HG03103 (cell line): Measurements from ENCODE around the gene MOB4.
"Not testable (repeated sequence)": the region's sequence is repeated elsewhere in the genome, so short reads cannot be mapped to it uniquely, and the experiment has no call there.

ENCODE experiments used
- ATAC-seq: cut with Tn5 transposase; IDR thresholded peaks from one replicate; pipeline ENCODE4 v1.9.1; 2021; ENCODE audit warnings: low read depth; ENCODE audit not compliant: unreplicated experiment

The MOB4 gene

DNA sequence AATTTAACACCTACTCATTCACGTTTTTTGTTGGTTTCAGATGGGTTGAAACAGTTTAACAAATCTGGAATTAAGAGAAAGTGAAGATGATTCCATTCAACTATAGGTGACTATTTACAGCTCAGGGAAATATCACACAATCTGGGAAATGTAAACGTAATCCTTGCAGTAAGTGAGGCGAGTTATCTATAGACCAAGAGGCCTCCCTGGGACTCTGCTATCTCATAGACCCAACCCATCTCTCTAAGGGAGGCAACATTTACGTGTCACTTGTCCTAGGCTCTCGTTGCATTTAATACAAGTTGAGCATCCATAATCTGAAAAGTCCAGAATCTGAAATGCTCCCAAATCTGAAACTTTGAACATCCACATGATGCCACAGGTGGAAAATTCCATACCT, 2.0 kb upstream of the MOB4 start:
- no peak for ATAC-seq

DNA sequence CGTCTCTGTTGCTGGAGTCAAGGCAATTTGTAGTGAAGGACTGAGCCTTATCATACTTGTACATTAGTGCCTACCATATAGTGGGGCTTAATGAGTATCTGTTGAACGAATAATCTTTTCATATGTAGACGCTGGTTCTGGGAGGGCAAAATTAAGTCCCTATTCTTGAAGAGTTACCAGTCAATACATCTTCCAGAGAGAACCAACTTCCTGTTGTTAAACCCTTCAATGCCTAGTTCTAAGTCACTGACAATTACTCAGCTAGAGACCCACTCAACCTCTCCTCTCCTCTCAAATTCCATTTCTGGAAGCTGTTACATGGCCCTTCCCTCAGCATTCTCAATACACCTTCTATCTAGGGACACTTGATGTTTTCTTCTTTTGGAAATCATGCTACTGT, 1.1 kb upstream of the MOB4 start:
- ATAC-seq, result no peak

DNA sequence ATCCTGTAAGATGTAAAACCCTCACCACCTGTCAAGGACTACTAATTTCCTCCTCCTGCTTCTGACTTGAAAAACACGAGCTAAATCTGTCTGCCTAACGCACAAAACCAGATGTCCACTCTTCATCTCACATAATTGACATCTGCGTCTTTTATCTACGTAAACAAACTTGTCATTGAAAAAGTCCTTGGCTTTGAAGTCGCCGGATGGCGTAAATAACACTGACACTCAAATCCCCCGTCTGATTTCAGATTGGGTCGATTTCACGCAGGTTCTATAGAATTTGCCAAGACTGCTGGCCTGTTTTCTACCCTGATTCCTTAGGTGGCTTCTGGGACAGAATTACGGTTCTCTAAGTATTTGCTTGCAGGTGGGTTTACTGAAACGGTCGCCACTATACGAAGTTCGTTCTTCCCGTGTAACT, 539 bp upstream of the MOB4 start:
- peak; percentile 2 for ATAC-seq

DNA sequence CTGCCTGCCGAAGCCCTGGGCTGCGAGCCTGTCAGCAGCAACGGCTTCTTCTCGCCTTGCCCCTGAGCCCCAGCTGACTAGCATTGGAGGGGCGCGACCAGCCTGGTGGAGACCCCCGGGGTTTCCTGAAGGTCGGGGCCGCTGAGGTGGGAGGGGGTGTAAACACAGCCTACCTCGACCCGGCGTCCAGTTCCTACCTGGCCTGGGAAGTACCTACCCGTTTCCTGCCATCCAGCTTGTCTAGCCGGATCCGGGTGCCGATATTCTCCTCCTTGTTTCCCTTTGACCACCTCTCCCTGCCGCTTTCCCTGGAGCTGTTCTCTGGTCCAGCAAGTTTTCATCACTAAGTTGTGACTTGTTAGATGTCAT, 511 bp downstream of the MOB4 start:
- ATAC-seq, result peak; percentile 4

DNA sequence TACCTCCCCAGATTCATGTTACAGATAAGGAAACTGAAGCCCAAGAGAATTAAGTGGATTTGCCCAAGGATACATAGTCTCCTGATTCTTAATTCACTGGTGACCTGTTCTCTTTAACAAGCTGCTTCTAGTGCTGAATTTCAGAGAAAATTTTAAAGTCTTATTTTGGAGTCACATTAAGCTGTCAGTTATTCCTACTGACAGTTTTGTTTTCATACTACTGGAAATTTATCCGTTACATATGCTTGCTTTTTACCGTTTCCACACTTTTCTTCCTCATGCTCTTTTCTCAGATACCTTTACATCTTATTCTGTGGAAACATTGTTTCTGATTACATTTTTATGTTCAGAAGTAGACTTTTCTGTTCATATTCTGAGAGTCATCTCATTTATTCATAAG, 1.3 kb downstream of the MOB4 start:
- ATAC-seq, result no peak

DNA sequence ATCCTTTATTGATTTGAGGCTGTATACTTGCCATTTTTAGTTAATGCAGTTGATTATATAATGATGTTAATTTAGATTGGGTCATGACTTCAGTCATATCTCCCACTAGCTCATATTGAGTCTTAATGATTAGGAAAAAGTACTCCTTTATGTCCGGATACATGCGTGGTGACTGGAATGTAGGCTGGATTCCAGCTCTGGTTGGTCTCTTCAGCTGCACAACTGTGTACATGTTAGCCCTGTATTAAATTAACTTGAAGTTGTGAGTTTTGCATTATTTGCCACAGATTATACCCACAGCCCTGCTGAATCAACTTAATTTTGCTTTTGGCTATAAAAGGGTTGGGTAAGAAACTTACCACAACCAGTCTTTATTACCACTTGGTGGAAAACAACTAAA, 22.5 kb downstream of the MOB4 start:
- ATAC-seq, result no peak

DNA sequence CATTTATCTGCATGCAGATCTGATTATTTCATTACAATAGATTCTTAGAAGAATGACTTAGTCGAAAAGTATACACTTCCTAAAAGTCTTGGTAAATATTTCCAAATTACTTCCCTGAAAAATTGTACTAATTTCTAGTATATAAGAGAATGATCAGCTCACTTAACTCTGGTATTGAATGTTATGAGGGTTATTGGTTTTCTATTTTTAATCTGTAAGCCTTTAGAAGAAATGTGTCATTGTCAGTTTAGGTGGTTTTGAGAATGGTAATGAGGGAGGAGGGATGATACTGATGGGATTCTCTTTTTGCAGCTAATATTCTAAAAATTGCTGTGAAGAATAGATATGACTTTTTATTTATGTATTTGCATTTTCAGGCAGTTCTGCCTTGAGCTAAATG, 23.9 kb downstream of the MOB4 start:
- ATAC-seq, result no peak

DNA sequence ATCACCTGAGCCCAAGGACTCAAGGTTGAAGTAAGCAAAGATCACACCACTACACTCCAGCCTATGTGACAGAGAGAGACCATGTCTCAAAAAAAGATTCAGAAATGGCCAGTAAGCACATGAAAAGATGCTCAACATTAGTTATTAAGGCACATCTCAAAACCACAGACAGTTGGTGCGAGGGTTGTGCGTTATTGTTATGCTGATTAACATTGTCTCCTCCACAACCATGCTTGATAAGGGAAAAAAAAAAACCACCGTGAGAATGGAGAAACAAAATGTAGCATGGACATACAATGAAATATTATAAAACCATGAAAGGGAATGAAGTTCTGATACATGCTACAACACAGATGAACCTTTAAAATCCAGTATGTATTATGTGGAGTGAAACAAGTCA, 27.3 kb downstream of the MOB4 start:
- ATAC-seq, result no peak

DNA sequence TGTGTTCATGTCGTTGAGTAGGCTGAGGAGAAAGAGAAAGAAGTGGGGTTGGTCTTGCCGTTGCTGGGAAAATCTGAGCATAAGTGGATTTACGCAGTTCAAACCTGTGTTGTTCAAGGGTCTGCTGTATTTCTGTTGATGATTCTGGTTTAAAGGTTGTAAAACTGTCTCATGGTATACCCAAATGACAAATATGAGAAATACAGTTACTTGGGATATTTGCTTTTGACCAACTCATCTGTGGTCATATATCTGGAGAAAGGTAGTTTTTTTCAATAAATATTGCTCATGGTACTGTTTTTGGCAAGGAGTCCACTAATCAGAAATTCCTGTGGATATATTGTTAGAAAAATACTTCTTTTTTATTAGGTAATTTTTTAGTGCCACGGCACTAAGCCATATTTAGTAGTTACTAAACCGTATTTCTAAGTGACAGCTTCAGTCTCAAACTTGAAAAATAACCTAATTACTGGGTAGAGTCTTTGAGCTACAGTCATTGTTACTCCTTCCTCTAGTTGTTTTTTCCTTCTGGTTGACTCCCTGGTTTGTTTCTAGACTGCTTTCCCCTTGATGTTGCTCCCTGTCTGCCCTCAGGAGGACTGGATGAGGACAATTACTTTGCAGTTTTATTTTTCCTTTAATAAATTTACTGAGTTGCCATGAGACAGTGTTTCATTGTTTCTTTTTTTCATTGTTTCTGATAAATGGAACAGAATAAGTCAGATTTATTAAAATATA, 31.5 kb downstream of the MOB4 start:
- ATAC-seq, result no peak

DNA sequence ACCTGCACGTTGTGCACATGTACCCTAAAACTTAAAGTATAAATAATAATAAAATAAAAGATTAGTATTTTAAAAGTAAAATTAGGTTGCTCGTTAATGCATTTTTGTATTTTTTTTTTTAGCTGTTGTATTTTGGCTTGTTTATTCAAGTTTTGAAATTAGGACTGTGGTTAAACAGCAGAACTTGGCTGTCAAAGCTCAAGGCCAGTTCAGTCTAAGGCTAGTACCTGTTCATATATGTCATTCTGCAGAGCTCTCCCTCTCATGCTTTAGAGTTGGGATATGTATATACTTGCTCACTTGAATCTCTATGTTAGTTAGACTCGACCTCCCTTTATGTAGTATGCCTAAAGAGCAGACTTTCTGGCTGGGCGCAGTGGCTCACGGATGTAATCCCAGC, 32.7 kb downstream of the MOB4 start:
- ATAC-seq, result no peak

DNA sequence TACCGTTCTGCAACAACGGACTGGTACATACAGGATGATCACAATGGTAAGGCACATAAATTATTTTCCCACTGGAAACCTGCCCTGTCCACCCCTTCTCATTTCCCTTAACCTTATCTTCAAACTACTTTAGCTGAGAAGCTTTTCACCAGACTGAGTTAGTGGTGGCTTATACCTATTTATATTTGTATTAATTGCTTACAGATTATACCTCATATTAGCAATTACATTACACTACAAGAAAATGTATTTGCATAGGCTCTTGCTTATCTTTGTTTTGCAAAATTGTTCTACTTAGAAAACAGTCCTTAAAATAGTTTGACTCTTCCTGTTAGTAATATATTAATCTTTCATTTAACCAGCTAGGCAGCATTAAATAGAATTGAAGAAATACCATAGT, 35.4 kb downstream of the MOB4 start:
- not testable (repeated sequence) for ATAC-seq

DNA sequence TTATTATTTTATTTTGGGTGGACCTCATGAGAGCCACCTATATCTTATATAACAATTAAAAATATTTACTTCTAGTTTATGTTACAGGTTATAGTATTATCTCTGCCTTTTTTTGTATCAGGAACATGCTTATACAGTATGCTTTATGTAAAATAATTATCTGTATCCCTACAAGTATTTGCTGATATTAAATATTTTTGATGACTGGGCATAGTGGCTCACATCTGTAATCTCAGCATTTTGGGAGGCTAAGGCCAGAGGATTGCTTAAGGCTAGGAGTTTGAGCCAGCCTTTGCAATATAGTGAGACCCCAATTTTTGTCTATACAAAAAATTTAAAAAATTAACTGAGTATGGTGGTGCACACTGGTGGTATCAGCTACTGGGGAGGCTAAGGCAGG, 39.6 kb downstream of the MOB4 start:
- ATAC-seq, result no peak

DNA sequence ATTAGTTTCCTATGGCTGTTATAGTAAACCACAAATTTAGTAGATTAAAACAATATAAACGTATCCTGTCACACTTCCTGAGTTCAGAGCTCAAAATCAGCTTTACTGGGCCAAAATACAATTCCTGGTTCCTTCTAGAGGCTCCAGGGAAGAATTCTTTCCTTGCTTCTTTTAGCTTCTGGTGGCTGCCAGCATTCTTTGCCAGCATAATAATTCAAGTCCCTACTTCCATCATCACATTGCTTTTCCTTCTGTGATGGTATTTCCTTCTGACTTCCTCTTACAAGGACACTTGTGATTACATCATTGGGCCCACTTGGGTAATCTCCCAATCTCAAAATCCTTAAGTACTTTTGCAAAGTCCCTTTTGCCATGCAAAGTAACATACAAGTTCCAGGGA, 40.6 kb downstream of the MOB4 start:
- ATAC-seq, result no peak

DNA sequence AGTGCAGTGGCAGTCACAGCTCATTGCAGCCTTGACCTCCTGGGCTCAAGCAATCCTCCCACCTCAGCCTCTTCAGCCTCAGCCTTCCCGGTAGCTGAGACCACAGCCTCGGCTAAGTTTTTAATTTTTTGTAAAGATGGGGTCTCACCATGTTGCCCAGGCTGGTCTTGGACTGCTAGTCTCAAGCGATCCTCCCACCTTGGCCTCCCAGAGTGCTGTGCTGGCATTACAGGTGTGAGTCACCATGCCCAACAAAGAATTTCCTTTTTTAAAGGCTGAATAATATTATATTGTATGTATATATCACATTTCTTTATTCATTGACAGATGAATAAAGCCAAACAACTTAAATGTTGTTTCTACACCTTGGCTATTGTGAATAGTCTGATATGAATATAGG, 42.5 kb downstream of the MOB4 start:
- no peak for ATAC-seq

DNA sequence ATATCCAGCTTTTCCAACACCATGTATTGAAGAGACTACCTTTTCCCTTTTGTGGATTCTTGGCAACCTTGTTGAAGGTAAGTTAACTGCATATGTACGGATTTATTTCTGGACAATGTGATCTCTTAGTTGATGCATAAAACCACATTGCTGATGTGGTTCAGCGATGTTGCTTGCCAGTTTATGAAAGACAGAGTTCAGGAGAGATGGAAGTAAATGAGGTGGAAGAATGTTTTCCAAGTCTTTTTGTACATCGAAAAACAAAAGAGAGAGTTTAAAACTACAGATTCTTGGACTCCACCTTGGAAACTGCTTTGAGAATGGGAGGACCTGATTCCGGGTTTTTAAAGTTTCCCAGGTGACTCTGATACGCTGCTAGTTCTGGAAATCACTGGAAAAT, 43.8 kb downstream of the MOB4 start:
- no peak for ATAC-seq

DNA sequence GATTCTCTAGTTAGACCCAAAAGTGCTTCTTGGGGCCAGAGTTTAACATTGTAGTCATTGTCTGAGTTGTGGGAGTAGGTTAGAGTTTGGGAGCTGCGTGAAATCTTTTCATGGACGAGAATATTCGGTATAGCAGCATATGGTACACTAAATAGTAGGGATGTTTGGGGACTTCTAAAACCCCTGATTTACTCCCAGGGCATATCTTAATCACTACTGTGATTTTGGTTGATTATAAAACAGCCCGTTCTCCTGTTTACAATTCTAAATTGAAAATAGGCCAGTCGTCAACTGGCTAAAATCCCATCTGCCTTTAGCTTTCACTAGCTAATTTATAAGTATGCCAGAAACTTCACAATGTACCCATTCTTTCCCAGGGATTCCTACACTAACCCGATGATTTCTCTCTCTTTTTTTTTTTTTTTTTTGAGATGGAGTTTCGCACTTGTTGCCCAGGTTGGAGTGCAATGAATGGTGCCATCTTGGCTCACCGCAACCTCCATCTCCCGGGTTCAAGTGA, 44.3 kb downstream of the MOB4 start:
- no peak for ATAC-seq

DNA sequence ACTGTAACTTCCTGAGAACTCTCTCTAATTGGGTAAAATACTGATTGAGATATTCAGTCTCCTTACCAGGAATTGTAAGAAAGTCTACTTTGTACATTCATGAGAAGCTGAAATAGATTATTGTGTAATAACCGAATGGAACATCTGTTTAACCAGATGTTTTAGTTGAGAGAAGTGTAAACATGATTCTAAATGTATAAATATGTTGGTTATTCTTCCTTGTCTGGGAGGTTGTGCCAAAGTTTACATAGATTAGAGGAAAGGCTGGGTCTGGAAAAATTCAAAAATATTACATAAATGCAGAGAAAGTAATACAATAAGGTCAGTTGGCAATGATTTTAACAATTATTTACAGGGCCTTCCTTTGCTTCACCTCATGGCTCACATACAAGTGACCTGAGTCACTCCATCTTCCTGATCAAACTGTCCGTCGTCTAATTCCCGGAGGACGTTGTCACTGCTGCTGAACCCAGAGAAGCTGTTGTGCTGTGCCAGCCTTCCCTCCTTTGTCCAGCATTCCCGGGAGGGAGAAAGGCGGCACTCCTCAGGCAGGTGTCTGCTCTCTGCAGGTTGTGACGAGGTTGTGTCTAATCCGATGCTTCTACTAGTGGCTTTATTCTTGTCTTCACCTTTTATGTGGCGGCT, 55.9 kb downstream of the MOB4 start:
- ATAC-seq, result no peak

DNA sequence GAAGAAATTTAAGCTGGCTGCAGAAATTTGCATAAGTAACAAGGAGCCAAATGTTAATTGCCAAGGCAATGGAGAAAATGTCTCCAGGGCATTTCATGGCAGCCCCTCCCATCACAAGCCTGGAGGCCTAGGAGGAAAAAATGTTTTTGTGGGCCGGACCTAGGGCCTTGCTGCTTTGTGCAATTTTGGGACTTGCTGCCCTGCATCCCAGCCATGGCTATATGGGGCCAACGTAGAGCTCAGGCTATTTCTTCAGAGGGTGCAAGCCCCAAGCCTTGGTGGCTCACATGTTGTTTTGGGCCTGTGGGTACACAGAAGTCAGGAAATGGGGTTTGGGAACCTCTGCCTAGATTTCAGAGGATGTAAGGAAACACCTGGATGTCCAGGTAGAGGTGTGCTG, 57.7 kb downstream of the MOB4 start:
- ATAC-seq, result no peak

DNA sequence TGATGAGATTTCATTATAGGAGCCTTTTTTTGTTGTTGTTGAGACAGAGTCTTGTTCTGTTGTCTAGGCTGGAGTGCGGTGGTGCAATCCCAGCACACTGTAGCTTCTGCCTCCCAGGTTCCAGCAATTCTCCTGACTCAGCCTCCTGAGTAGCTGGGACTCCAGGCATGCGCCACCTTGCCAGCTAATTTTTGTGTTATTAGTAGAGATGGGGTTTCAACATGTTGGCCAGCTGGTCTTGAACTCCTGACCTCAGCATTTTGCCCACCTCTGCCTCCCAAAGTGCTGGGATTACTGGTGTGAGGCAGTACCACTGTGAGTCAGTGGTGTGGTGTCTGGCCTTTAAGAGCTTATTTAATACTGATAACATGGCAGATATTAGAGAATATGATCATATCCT, 60.1 kb downstream of the MOB4 start:
- no peak for ATAC-seq

DNA sequence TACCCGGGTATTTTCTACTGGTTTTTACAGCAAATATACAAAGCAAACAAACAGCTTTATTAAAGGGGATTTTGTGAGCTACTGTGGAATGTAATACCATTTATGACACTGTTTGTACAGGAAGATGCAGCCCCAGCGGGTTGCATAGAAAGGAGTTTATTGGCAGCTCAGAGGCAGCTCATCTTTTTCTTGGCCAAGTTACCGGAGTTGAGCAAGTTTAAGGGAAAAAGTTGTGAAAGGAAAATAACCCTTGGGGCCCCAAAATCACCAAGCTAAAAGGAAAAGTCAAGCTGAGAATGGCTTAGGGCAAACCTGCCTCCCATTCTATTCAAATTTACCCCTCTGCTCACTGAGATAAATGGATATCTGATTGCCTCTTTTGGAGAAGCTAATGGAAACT, 60.8 kb downstream of the MOB4 start:
- ATAC-seq, result no peak

DNA sequence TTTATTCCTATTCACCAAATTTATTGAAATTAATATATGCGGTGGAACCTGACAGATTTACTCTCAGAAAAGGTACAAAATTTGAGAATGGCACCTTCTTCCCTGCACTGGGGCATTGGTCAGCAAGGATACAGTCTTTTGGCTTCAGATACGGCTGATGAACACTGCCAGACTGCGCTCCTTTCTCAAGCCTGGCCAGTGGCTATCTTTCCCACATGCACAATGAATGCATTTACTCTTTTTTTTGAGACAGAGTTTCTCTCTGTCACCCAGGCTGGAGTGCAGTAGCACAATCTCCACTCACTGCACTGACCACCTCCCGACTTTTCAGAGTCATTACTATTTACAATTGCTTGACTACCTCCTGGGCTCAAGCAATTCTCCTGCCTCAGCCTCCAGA, 61.6 kb downstream of the MOB4 start:
- ATAC-seq, result no peak

DNA sequence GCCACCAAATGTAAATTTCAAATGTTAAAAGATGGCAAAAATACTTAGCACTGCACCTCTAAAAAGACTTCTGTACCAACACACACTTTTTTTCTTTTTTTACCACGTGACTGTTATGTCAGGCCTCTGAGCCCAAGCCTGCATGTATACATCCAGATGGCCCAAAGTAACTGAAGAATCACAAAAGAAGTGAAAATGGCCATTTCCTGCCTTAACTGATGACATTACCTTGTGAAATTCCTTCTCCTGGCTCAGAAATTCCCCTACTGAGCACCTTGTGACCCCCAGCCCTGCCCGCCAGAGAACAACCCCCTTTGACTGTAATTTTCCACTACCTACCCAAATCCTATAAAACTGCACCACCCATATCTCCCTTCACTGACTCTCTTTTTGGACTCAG, 62.4 kb downstream of the MOB4 start:
- not testable (repeated sequence) for ATAC-seq
